ENCODE measurements around the gene SLC8A1. TPM values are rescaled to one million over a fixed set of nuclear protein-coding genes. Genes with fewer than 3 reads are reported as not detected.
A peak's percentile ranks its signal among the peaks of the same experiment; 100 is the strongest.

Gene SLC8A1
- total and polyA plus RNA-seq, 11 donors, result 61.9 to 1,521 (median 827) TPM

DNA sequence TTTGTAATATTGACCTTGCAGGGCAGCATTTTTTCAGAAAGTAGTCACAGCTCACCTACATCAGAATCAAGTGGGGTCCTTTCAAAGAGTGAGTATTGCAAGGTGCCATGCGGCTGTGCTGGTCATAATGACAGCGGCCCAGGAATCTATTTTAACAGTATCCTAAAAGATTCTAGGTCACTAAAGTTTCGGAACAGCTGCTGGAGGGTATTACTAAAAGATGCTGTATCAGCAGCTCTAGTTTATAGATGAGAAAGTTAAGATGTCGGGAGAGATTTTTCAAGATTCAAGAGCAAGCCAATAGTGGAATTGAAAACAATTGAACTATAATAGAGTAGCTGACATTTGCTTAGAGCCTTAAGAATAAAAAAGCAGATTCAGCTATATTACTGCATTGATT lies 336.0 kb downstream of the SLC8A1 start:
- ATAC-seq (no peak), DNase-seq (no peak)
- no peak overlapping the region for H3K27ac ChIP-seq
- intact Hi-C loops (cut with DNase I), result no loop called here
- no peak overlapping the region for H3K4me3 ChIP-seq
- H3K9me3 ChIP-seq, result no peaks in the 10 kb centered on the region
- 84 to 98% (median 97%) methylated on average over 4 of the region's 4 CpGs for WGBS, 4 donors
- no peak for TF ChIP-seq POLR2A (IDR thresholded peaks at IDR 0.05)
- TF ChIP-seq CTCF (IDR thresholded peaks at IDR 0.05), result no peak
- peaks cover 0 to 35% (median 6%) of the 10 kb centered on the region in 9 donors for H3K36me3 ChIP-seq
- H3K27me3 ChIP-seq, result no peaks in the 10 kb centered on the region
- H3K4me1 ChIP-seq, result peaks cover 0 to 16% (median 5%) of the 10 kb centered on the region in 12 donors

DNA sequence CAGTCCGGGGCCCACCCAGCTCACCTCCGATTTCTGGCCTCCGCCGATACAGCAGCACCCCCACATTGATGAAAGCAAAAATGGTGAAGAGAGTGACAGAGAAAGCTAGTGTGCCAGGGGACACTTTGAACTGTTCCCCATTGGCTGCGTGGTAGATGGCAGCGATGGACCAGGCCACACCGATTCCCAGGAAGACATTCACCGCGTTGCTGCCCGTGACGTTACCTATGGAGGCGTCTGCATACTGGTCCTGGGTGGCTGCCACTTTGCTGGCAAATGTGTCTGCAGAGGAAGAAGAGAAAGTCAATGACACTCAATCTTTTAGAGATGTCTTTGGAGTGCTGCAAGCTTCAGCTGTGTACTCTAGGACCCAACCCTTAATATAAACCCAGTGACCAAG lies 336.5 kb downstream of the SLC8A1 start:
- H3K36me3 ChIP-seq, result peaks cover 0 to 37% (median 6%) of the 10 kb centered on the region in 9 donors
- no peaks in the 10 kb centered on the region for H3K9me3 ChIP-seq
- H3K4me3 ChIP-seq, result no peak overlapping the region
- no peaks in the 10 kb centered on the region for H3K27me3 ChIP-seq
- no peak overlapping the region for H3K27ac ChIP-seq
- WGBS, 4 donors, result 93 to 97% (median 95%) methylated on average over 12 of the region's 12 CpGs
- intact Hi-C loops (cut with DNase I), result no loop called here
- DNase-seq, result no peak
- TF ChIP-seq POLR2A (IDR thresholded peaks at IDR 0.05) (no peak), CTCF (IDR thresholded peaks at IDR 0.05) (no peak)
- ATAC-seq, result peak in 1 of 4 donors; percentile 14
- H3K4me1 ChIP-seq, result peaks cover 0 to 19% (median 5%) of the 10 kb centered on the region in 12 donors

GRCh38 chr2:40113997-40114396 lies 337.9 kb downstream of the SLC8A1 start:
- H3K4me3 ChIP-seq, result no peak overlapping the region
- intact Hi-C loops (cut with DNase I), result no loop called here
- no peak for TF ChIP-seq CTCF (IDR thresholded peaks at IDR 0.05)
- TF ChIP-seq POLR2A (IDR thresholded peaks at IDR 0.05), result no peak
- H3K27ac ChIP-seq, result peak overlapping the region in 2 of 12 donors; percentile 10 to 28
- peaks cover 0 to 43% (median 6%) of the 10 kb centered on the region in 9 donors for H3K36me3 ChIP-seq
- ATAC-seq (peak in 2 of 4 donors; percentile 24 to 28), DNase-seq (no peak)
- WGBS, 4 donors, result 69 to 83% (median 77%) methylated on average over 4 of the region's 4 CpGs
- H3K27me3 ChIP-seq, result no peaks in the 10 kb centered on the region
- H3K9me3 ChIP-seq, result no peaks in the 10 kb centered on the region
- peaks cover 0 to 24% (median 5%) of the 10 kb centered on the region in 12 donors for H3K4me1 ChIP-seq

- H3K4me3 ChIP-seq, result no peak overlapping the region
- DNase-seq (no peak), ATAC-seq (no peak)
- 66 to 75% (median 70%) methylated on average over 4 of the region's 4 CpGs for WGBS, 4 donors
- no peaks in the 10 kb centered on the region for H3K27me3 ChIP-seq
- no peak for TF ChIP-seq POLR2A (IDR thresholded peaks at IDR 0.05)
- H3K36me3 ChIP-seq, result peaks cover 0 to 38% (median 6%) of the 10 kb centered on the region in 9 donors
- intact Hi-C loops (cut with DNase I), result no loop called here
- H3K9me3 ChIP-seq, result no peaks in the 10 kb centered on the region
- H3K4me1 ChIP-seq, result peaks cover 0 to 24% (median 5%) of the 10 kb centered on the region in 12 donors
- peak overlapping the region in 3 of 12 donors; percentile 6 to 28 (median 10) for H3K27ac ChIP-seq
Observed at GRCh38 chr2:40113272-40113968, 338.5 kb downstream of the SLC8A1 start.
